Activated naive CD8-positive, alpha-beta T cell treated with anti-CD3 and anti-CD28 coated beads for 36 hours (primary cell): Measurements from ENCODE around the gene ABCC3. TPM values are rescaled to one million over a fixed set of nuclear protein-coding genes. Genes with fewer than 3 reads are reported as not detected.
A peak's percentile ranks its signal among the peaks of the same experiment; 100 is the strongest.
"Not testable (repeated sequence)": the region's sequence is repeated elsewhere in the genome, so short reads cannot be mapped to it uniquely, and the experiment has no call there.

Source experiments
- DNase-seq: peaks from one replicate; pipeline ENCODE4 v3.0.0; 2021
- H3K27ac Mint-ChIP-seq: one replicate; pipeline ENCODE4 v1.8.0; 2022; ENCODE audit warnings: mild to moderate bottlenecking, moderate library complexity, mixed read lengths
- H3K27me3 Mint-ChIP-seq: one replicate; pipeline ENCODE4 v1.8.0; 2022; ENCODE audit warnings: mild to moderate bottlenecking, mixed read lengths
- H3K36me3 Mint-ChIP-seq: one replicate; pipeline ENCODE4 v1.8.0; 2021; ENCODE audit warnings: mild to moderate bottlenecking, mixed read lengths
- H3K4me1 Mint-ChIP-seq: one replicate; pipeline ENCODE4 v1.8.0; 2021; ENCODE audit warnings: mixed read lengths
- H3K4me3 Mint-ChIP-seq: one replicate; pipeline ENCODE4 v1.8.0; 2022; ENCODE audit warnings: mild to moderate bottlenecking, moderate library complexity, mixed read lengths
- H3K9me3 Mint-ChIP-seq: one replicate; pipeline ENCODE4 v1.8.0; 2022; ENCODE audit warnings: mixed read lengths
- total RNA-seq, 2 experiments: library from RNA; stranded (reverse); gene quantifications; one replicate each; pipeline ENCODE4 v1.2.3, GENCODE V29; 2021

Gene ABCC3
- total RNA-seq, 2 experiments from 2014 or later, result not detected

- peak overlapping the region; percentile 89 for H3K4me3 Mint-ChIP-seq
- no peaks in the 10 kb centered on the region for H3K27me3 Mint-ChIP-seq
- H3K4me1 Mint-ChIP-seq, result peaks cover 30% of the 10 kb centered on the region
- peak overlapping the region; percentile 98 for H3K27ac Mint-ChIP-seq
- DNase-seq, result no peak
- peaks cover 43% of the 10 kb centered on the region for H3K36me3 Mint-ChIP-seq
- no peaks in the 10 kb centered on the region for H3K9me3 Mint-ChIP-seq
These were observed 86.7 kb downstream of the ABCC3 start for GRCh38 chr17:50721194-50722010.

- no peak for DNase-seq
- no peak overlapping the region for H3K27ac Mint-ChIP-seq
- no peaks in the 10 kb centered on the region for H3K27me3 Mint-ChIP-seq
- peak overlapping the region; percentile 89 for H3K4me3 Mint-ChIP-seq
- H3K9me3 Mint-ChIP-seq, result no peaks in the 10 kb centered on the region
- peaks cover 38% of the 10 kb centered on the region for H3K4me1 Mint-ChIP-seq
- H3K36me3 Mint-ChIP-seq, result peaks cover 48% of the 10 kb centered on the region
These were observed 88.1 kb downstream of the ABCC3 start for GRCh38 chr17:50722746-50723145.

DNA sequence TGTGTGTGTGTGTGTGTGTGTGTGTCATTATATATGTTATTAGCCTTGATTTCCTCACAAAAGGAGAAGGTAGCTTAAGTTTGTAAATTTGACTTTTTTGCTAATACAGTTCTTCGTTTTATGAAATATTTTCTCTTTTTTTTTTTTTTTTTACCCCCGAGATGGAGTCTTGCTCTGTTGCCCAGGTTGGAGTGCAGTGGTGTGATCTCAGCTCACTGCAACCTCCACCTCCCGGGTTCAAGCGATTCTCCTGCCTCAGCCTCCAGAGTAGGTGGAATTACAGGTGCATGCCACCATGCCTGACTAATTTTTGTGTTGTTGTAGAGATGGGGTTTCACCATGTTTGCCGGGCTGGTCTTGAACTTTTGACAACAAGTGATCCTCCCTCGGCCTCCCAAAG lies 89.9 kb downstream of the ABCC3 start:
- H3K4me1 Mint-ChIP-seq, result peaks cover 44% of the 10 kb centered on the region

DNA sequence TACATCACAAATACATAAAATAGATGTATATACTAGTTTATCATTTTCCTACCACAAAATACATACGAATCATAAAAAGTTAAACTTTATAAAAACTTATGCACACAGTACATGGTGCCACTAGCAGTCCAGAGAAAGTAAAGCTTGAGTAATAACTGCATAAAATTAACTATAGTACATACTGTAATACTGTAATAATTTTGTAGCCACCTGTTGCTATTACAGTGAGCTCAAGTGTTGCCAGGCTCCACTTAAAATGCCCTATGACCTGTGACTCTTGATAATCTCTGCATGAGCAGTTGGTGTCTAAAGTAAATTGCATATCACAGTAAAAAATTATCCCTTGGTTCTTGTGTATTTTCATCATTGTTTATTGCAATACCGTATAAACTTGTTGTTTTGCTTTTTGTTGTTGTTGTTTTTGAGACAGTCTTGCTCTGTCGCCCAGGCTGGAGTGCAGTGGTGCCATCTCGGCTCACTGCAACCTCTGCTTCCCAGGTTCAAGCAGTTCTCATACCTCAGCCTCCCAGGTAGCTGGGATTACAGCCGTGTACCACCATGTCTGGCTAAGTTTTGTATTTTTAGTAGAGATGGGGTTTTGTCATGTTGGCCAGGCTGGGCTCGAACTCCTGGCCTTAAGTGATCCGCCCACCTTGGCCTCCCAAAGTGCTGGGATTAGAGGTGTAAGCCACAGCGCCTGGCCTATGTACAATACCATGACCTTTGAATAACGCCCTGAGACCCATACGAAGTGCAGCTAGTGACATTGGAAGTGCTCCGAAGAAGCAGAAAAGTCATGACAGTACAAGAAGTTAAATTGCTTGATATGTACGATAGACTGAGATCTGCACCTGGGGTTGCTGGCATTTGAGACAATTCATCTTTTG lies 91.3 kb downstream of the ABCC3 start:
- DNase-seq, result no peak
- H3K9me3 Mint-ChIP-seq, result no peaks in the 10 kb centered on the region
- no peak overlapping the region for H3K27ac Mint-ChIP-seq
- no peaks in the 10 kb centered on the region for H3K27me3 Mint-ChIP-seq
- H3K4me3 Mint-ChIP-seq, result no peak overlapping the region
- H3K4me1 Mint-ChIP-seq, result peaks cover 51% of the 10 kb centered on the region
- peaks cover 27% of the 10 kb centered on the region for H3K36me3 Mint-ChIP-seq

More for the DNA sequence above, 89.9 kb downstream of the ABCC3 start:
- peaks cover 40% of the 10 kb centered on the region for H3K36me3 Mint-ChIP-seq
- not testable (repeated sequence) for H3K27ac Mint-ChIP-seq, H3K27me3 Mint-ChIP-seq, DNase-seq, H3K4me3 Mint-ChIP-seq, H3K9me3 Mint-ChIP-seq

DNA sequence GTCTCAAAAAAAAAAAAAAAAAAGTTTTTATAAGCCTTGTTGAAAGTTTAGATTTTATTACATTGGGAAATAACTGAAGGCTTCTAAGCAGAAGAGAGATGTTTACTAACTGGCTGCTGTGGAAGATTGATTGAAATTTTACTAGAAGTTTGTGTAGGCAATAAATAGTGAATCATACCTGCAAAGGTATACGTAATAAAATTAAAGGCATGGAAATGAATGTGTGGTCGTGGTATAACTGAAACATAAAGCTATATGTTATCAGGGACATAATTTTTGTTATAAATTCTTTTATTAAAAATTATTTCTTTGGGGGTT lies 93.4 kb downstream of the ABCC3 start:
- Mint-ChIP-seq H3K4me3 (no peak overlapping the region), H3K4me1 (peaks cover 55% of the 10 kb centered on the region), H3K36me3 (peaks cover 12% of the 10 kb centered on the region), H3K27me3 (no peaks in the 10 kb centered on the region), H3K9me3 (no peaks in the 10 kb centered on the region), H3K27ac (no peak overlapping the region)
- no peak for DNase-seq

DNA sequence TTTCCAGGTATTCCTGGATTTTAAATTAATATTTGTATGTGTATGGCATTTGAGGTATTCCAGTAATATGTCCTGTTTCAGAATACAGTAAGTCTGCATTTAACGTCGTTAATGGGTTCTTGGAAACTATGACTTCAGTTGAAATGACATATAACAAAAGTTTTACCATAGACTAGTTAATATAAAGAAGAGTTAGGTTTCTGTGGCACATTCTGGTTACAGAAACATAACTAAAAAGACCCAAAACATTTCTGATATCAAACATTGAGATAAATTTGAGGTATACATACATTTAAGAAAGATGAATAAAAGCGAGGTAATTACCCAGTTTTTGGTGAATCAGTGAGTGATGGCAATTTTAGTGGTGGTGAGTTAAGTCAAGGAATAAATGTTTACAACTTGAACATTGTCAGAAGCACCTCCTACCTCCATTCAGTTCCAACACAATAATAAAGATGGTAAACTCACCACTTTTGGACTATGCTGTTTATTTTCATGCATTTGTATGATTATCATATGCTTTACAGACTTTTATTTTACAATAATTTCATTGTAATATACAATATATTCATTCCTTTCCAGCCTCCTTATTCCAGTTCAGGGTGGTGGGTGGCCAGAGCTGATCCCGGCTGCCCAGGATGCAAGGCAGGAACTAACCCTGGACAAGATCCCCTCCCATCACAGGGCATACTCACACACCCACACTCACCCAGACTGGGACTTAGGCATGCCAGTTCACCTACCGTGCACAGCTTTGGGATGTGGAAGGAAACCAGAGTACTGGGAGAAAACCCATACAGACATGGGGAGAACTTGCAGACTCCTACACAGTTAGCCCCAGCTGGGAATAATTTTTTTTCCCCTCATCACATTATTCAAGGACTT lies 94.4 kb downstream of the ABCC3 start:
- Mint-ChIP-seq H3K36me3 (peaks cover 12% of the 10 kb centered on the region), H3K27me3 (no peaks in the 10 kb centered on the region), H3K27ac (peak overlapping the region; percentile 56), H3K4me3 (no peak overlapping the region), H3K9me3 (no peaks in the 10 kb centered on the region), H3K4me1 (peaks cover 52% of the 10 kb centered on the region)
- DNase-seq, result no peak

DNA sequence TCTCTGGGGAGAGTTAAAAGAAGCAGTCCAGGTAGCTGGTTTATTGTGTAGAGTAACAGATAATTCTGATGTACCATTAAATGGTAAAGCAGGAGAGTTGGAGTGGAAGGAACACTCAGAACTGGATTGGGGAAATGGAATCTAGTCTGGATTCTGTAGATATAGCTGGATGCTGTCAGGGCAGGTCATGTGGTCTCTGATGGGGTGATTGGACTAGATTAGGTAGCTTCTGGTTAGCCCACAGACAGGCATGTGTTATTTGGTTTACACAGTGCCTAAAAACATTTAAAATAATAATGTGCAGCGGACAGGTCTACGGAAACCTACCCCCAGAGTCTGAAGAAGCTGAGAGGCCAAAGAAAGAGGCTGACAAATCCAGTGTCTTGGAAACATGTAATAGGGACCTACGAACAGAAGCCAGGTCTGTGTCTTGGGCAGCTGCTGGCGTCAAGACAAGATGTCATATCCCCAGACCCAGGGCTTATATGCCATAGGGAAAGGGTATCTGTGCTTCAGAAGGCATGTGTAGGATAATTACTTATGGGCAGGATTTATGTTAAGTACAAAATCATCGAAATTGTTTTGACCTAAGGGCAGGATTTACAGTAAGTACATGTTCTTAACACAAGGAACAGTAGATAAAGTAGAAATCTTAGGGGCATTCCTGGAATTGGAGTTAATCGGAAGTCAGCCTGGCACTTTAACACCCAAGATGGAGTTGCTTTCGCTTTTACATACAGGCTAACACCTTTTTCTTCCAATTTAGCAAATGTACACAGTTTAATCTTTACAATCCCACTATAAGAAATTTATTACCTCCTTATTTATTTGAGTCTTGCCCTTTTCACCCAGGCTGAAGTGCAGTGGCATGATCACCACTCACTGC lies 97.1 kb downstream of the ABCC3 start:
- H3K36me3 Mint-ChIP-seq, result peaks cover 16% of the 10 kb centered on the region
- DNase-seq, result no peak
- H3K27ac Mint-ChIP-seq, result peak overlapping the region; percentile 29
- H3K27me3 Mint-ChIP-seq, result no peaks in the 10 kb centered on the region
- peaks cover 64% of the 10 kb centered on the region for H3K4me1 Mint-ChIP-seq
- no peaks in the 10 kb centered on the region for H3K9me3 Mint-ChIP-seq
- no peak overlapping the region for H3K4me3 Mint-ChIP-seq

DNA sequence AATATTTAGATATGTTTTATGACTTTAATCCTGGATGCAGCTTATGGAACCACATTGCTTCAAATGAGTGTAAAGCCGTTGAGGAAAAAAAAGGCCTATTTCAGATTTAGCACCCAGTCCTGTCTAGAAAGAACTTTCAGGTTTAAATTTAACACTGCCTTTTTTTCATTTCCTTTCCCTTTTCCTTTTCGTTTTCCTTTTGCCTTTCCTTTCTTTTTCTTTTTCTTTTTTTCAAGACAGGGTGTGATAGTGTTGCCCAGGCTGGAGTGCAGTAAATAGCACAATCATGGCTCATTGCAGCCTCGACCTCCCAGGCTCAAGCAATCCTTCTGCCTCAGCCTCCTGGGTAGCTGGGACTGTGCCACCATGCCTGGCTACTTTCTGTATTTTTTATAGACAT lies 100.6 kb downstream of the ABCC3 start:
- no peaks in the 10 kb centered on the region for H3K9me3 Mint-ChIP-seq
- peak overlapping the region; percentile 27 for H3K27ac Mint-ChIP-seq
- H3K4me3 Mint-ChIP-seq, result no peak overlapping the region
- DNase-seq, result no peak
- H3K4me1 Mint-ChIP-seq, result peaks cover 70% of the 10 kb centered on the region
- peaks cover 26% of the 10 kb centered on the region for H3K36me3 Mint-ChIP-seq
- H3K27me3 Mint-ChIP-seq, result no peaks in the 10 kb centered on the region

- Mint-ChIP-seq H3K27ac (peak overlapping the region; percentile 75), H3K36me3 (peaks cover 33% of the 10 kb centered on the region), H3K4me3 (no peak overlapping the region), H3K9me3 (no peaks in the 10 kb centered on the region), H3K27me3 (no peaks in the 10 kb centered on the region), H3K4me1 (peaks cover 53% of the 10 kb centered on the region)
- peak; percentile 16 for DNase-seq
These were observed 102.5 kb downstream of the ABCC3 start for GRCh38 chr17:50737118-50737698.

DNA sequence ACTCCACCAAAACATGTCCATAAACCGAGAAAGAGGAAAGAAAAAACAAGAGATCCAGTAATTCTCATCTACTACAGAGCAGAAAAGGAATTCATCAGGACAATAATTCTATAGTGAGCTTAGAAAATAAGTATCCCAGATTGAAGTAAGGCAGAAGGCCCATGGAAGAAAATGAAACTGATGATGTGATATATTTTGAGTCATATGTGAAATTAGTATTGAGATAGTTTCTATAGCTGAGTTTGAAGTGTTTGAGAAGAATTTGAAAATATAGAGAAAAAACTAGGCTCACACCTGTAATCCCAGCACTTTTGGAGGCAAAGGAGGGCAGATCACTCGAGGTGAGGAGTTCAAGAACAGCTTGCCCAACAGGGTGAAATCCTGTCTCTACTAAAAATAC lies 104.4 kb downstream of the ABCC3 start:
- no peaks in the 10 kb centered on the region for H3K9me3 Mint-ChIP-seq
- H3K36me3 Mint-ChIP-seq, result peaks cover 42% of the 10 kb centered on the region
- no peaks in the 10 kb centered on the region for H3K27me3 Mint-ChIP-seq
- no peak overlapping the region for H3K4me3 Mint-ChIP-seq
- peaks cover 47% of the 10 kb centered on the region for H3K4me1 Mint-ChIP-seq
- peak overlapping the region; percentile 67 for H3K27ac Mint-ChIP-seq
- no peak for DNase-seq

Other genes with a start within 250 kb of the ABCC3 start
- 100 to 1,000 TPM; 110 to 112 TPM for gene LRRC59, start 237.4 kb upstream of the ABCC3 start, total RNA-seq
- gene ACSF2, start 208.7 kb upstream of the ABCC3 start, total RNA-seq, result 1 to 10 TPM; 9.2 to 9.7 TPM
- not detected for gene CHAD, start 166.0 kb upstream of the ABCC3 start, total RNA-seq
- gene RSAD1, start 156.0 kb upstream of the ABCC3 start, total RNA-seq, result 10 to 100 TPM; 36.5 to 37.0 TPM
- gene MYCBPAP, start 126.4 kb upstream of the ABCC3 start, total RNA-seq, result 1 to 10 TPM in 1 of 2 experiments, under 1 TPM in 1; 0.56 to 1.1 TPM
- gene EPN3, start 102.1 kb upstream of the ABCC3 start, total RNA-seq, result not detected
- 10 to 100 TPM; 32.4 to 36.3 TPM for gene SPATA20, start 87.7 kb upstream of the ABCC3 start, total RNA-seq
- gene CACNA1G, start 74.2 kb upstream of the ABCC3 start, total RNA-seq, result under 1 TPM in 1 of 2 experiments, not detected in 1; 0.06 TPM
- gene ANKRD40, start 73.0 kb downstream of the ABCC3 start, total RNA-seq, result 10 to 100 TPM; 39.5 to 40.2 TPM
- gene LUC7L3, start 84.7 kb downstream of the ABCC3 start, total RNA-seq, result 100 to 1,000 TPM; 108 to 116 TPM
- gene ANKRD40CL, start 132.6 kb downstream of the ABCC3 start, total RNA-seq, result not detected
- gene WFIKKN2, start 200.7 kb downstream of the ABCC3 start, total RNA-seq, result not detected
- gene TOB1, start 231.5 kb downstream of the ABCC3 start, total RNA-seq, result 10 to 100 TPM; 40.1 to 44.9 TPM